Measurements from ENCODE around the gene SUCLG2.

SUCLG2 gene

GRCh38 chr3:67468511-67468910 lies 185.9 kb downstream of the SUCLG2 start:
- no peak for TF ChIP-seq EZH2phosphoT487 (IDR thresholded peaks at IDR 0.05; ENCODE audit: borderline replicate concordance, low read length)
- no peak for TF ChIP-seq CTCF (IDR thresholded peaks at IDR 0.05; ENCODE audit: low read depth, low read length, poor library complexity, severe bottlenecking)
- Histone ChIP-seq H3K27me3 (ENCODE audit: control insufficient read depth, low read length) (no peaks in the 10 kb centered on the region), H3K9me2 (replicated peaks; ENCODE audit: control insufficient read depth, low read length) (no peaks in the 10 kb centered on the region), H3F3A (ENCODE audit: control insufficient read depth, insufficient read depth) (no peaks in the 10 kb centered on the region), H3K79me2 (ENCODE audit: control insufficient read depth, low read length) (no peaks in the 10 kb centered on the region), H4K20me1 (ENCODE audit: control insufficient read depth, insufficient read depth, low read depth, low read length) (no peaks in the 10 kb centered on the region), H3K36me3 (ENCODE audit: control insufficient read depth, low read length) (peaks cover 16% of the 10 kb centered on the region; the same call in 1 of the 2 replicates), H3K4me1 (ENCODE audit: control insufficient read depth, low read length) (peaks cover 3% of the 10 kb centered on the region; the same call in 1 of the 2 replicates), H3K9me3 (ENCODE audit: control insufficient read depth, insufficient read depth, low read length) (no peaks in the 10 kb centered on the region), H3K4me3 (ENCODE audit: low read length) (no peak overlapping the region), H3K4me2 (ENCODE audit: low read length) (no peak overlapping the region), H3K27ac (ENCODE audit: low read depth, low read length) (no peak overlapping the region)

- Histone ChIP-seq H3K4me2 (ENCODE audit: low read length) (no peak overlapping the region), H4K20me1 (ENCODE audit: control insufficient read depth, insufficient read depth, low read depth, low read length) (no peaks in the 10 kb centered on the region), H3K9me2 (replicated peaks; ENCODE audit: control insufficient read depth, low read length) (no peaks in the 10 kb centered on the region), H3K79me2 (ENCODE audit: control insufficient read depth, low read length) (no peaks in the 10 kb centered on the region), H3K9me3 (ENCODE audit: control insufficient read depth, insufficient read depth, low read length) (no peaks in the 10 kb centered on the region), H3K27me3 (ENCODE audit: control insufficient read depth, low read length) (no peaks in the 10 kb centered on the region), H3K4me1 (ENCODE audit: control insufficient read depth, low read length) (peaks cover 3% of the 10 kb centered on the region; the same call in 1 of the 2 replicates), H3K27ac (ENCODE audit: low read depth, low read length) (no peak overlapping the region), H3F3A (ENCODE audit: control insufficient read depth, insufficient read depth) (no peaks in the 10 kb centered on the region), H3K4me3 (ENCODE audit: low read length) (no peak overlapping the region), H3K36me3 (ENCODE audit: control insufficient read depth, low read length) (peaks cover 13% of the 10 kb centered on the region)
- TF ChIP-seq CTCF (IDR thresholded peaks at IDR 0.05; ENCODE audit: low read depth, low read length, poor library complexity, severe bottlenecking) = no peak
These were observed 190.8 kb downstream of the SUCLG2 start for GRCh38 chr3:67463656-67464055.

- Histone ChIP-seq H3F3A (ENCODE audit: control insufficient read depth, insufficient read depth) (no peaks in the 10 kb centered on the region), H3K27ac (ENCODE audit: low read depth, low read length) (no peak overlapping the region), H3K4me1 (ENCODE audit: control insufficient read depth, low read length) (no peaks in the 10 kb centered on the region), H3K9me3 (ENCODE audit: control insufficient read depth, insufficient read depth, low read length) (no peaks in the 10 kb centered on the region), H3K9me2 (replicated peaks; ENCODE audit: control insufficient read depth, low read length) (no peaks in the 10 kb centered on the region), H3K79me2 (ENCODE audit: control insufficient read depth, low read length) (no peaks in the 10 kb centered on the region), H3K27me3 (ENCODE audit: control insufficient read depth, low read length) (no peaks in the 10 kb centered on the region), H3K4me3 (ENCODE audit: low read length) (no peak overlapping the region), H3K36me3 (ENCODE audit: control insufficient read depth, low read length) (peaks cover 3% of the 10 kb centered on the region; the same call in 1 of the 2 replicates), H4K20me1 (ENCODE audit: control insufficient read depth, insufficient read depth, low read depth, low read length) (no peaks in the 10 kb centered on the region), H3K4me2 (ENCODE audit: low read length) (no peak overlapping the region)
- TF ChIP-seq CTCF (IDR thresholded peaks at IDR 0.05; ENCODE audit: low read depth, low read length, poor library complexity, severe bottlenecking) = no peak
- TF ChIP-seq EZH2phosphoT487 (IDR thresholded peaks at IDR 0.05; ENCODE audit: borderline replicate concordance, low read length) = no peak
These were observed 192.2 kb downstream of the SUCLG2 start for GRCh38 chr3:67462187-67462586.

All from DOHH2 (cell line).